Mesothelial cell of epicardium (in vitro differentiated cells): Measurements from ENCODE around the gene GLYAT. TPM values are rescaled to one million over a fixed set of nuclear protein-coding genes. Genes with fewer than 3 reads are reported as not detected.

Experiments used
- DNase-seq, 2 experiments: peaks; one replicate each; pipeline ENCODE4 v3.0.0; 2021; ENCODE audit warnings: low spot score in 2 of 2; ENCODE audit not compliant: unreplicated experiment in 2 of 2
- H3K27ac Mint-ChIP-seq: 2 replicates; pipeline ENCODE4 v1.8.0; 2021; ENCODE audit warnings: mixed read lengths
- H3K27me3 Mint-ChIP-seq: 2 replicates; pipeline ENCODE4 v1.8.0; 2021; ENCODE audit warnings: low read depth, mixed read lengths
- H3K36me3 Mint-ChIP-seq: 2 replicates; pipeline ENCODE4 v1.8.0; 2021; ENCODE audit warnings: mixed read lengths
- H3K4me1 Mint-ChIP-seq: 2 replicates; pipeline ENCODE4 v1.8.0; 2021; ENCODE audit warnings: mixed read lengths
- H3K4me3 Mint-ChIP-seq: 2 replicates; pipeline ENCODE4 v1.8.0; 2021; ENCODE audit warnings: mild to moderate bottlenecking, moderate library complexity, mixed read lengths
- H3K9me3 Mint-ChIP-seq: 2 replicates; pipeline ENCODE4 v1.8.0; 2021; ENCODE audit warnings: mixed read lengths
- total RNA-seq: library from RNA; stranded (reverse); gene quantifications from 3 replicates; pipeline ENCODE4 v1.2.1, GENCODE V29; 2021
- TF ChIP-seq, protein P1 (sequence below): fragments of 200-600 bp; sonication (generic); IDR thresholded peaks from one replicate; pipeline ENCODE4 v1.5.0; 2021; ENCODE audit warnings: antibody characterized with exemption; ENCODE audit not compliant: unreplicated experiment

Gene GLYAT
- total RNA-seq, 1 donor from 2014 or later, result not detected

DNA sequence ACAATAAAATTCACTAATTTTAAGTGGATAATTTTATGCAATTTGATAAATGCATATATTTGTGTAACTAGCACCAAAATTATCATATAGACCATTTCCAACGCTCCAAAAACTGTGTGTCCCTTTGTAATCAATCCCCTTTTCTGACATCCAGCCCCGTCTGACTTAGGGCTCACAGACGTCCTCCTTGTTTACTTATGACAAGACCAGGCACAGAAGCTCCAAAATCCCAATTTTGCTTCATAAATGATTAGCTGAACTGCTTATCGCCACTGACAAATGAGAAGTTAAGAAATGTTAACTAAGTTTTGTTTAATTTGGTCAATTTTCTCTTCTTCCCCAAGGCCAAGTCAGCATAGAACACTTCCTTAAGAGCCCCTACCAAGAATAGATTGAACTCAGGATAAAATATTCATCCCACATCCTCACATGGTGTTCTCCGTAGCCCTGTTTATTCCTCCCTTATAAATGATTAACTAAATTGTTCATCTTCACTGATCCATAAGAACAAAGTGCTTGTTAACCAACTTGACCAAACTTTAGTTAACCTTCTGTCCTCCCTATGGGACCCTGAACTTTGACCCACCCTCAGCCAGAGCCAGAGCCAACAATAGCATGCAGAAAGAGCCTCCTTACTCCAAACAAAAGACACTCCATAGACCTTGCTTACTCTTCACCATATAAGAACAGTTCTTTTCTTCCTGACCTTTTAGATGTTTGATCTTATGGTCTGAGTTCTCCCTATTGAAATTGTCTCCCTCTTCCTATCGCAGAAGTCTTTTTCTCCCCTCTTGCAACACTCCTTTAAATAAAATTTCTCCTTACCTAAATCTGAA lies 30.8 kb upstream of the GLYAT start:
- no peak overlapping the region for H3K4me3 Mint-ChIP-seq
- DNase-seq, result no peak
- peaks cover 71% of the 10 kb centered on the region for H3K9me3 Mint-ChIP-seq
- no peak overlapping the region for H3K27ac Mint-ChIP-seq
- TF ChIP-seq, protein P1, sequence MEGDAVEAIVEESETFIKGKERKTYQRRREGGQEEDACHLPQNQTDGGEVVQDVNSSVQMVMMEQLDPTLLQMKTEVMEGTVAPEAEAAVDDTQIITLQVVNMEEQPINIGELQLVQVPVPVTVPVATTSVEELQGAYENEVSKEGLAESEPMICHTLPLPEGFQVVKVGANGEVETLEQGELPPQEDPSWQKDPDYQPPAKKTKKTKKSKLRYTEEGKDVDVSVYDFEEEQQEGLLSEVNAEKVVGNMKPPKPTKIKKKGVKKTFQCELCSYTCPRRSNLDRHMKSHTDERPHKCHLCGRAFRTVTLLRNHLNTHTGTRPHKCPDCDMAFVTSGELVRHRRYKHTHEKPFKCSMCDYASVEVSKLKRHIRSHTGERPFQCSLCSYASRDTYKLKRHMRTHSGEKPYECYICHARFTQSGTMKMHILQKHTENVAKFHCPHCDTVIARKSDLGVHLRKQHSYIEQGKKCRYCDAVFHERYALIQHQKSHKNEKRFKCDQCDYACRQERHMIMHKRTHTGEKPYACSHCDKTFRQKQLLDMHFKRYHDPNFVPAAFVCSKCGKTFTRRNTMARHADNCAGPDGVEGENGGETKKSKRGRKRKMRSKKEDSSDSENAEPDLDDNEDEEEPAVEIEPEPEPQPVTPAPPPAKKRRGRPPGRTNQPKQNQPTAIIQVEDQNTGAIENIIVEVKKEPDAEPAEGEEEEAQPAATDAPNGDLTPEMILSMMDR, result no peak
- no peaks in the 10 kb centered on the region for H3K27me3 Mint-ChIP-seq
- H3K4me1 Mint-ChIP-seq, result no peaks in the 10 kb centered on the region
- H3K36me3 Mint-ChIP-seq, result no peaks in the 10 kb centered on the region

DNA sequence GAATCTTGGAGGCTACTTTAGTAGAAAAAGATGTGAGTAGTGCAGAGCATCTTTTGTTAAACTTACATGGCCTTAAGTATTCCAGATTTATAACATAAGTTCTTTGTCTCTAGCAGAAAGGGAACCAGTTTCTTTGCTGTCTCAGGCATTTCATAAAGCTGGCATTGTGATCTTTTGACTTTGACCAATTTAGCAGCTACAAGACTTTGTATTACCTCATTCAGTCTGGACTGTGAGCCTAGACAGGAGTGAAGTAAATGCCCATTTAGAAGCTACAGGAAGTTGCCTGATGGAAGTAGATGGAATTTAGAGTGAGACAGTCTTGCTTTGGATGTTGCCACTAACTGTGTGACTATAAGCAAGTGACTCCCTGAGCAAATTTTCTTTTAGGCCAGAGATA lies 25.7 kb upstream of the GLYAT start:
- no peaks in the 10 kb centered on the region for H3K36me3 Mint-ChIP-seq
- TF ChIP-seq, protein P1, result no peak

DNA sequence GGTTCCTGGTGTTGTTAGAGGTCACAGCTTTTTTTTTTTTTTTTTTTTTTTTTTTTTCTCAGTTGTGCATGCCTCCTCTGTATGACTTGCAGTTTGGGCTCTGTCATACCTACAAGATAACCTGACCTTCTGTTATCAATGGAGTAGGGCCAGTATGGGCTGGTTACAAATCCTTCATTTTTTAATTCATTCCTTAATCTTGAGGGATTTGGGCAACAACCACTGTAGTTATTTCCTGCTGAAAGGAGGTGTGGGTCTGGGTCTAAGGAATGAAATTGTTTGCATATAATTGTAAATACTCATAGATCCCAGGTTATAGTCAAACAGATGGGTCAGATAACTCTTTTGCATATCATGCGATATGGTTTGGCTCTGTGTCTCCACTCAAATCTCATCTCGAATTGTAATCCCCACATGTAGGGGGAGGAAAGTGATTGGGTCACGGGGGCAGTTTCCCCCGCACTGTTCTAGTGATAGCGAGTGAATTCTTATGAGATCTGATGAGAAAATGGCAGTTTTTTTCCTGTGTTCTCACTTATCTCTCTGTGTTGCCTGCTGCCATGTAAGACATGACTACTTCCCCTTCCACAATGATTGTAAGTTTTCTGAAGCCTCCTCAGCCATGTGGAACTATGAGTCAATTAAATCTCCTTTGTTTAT lies 14.1 kb upstream of the GLYAT start:
- Mint-ChIP-seq H3K27me3 (no peaks in the 10 kb centered on the region), H3K4me3 (no peak overlapping the region), H3K4me1 (no peaks in the 10 kb centered on the region), H3K27ac (no peak overlapping the region), H3K36me3 (no peaks in the 10 kb centered on the region), H3K9me3 (peaks cover 79% of the 10 kb centered on the region)
- TF ChIP-seq, protein P1, result no peak
- DNase-seq, result no peak

More for the DNA sequence above, 25.7 kb upstream of the GLYAT start:
- no peak overlapping the region for H3K27ac Mint-ChIP-seq
- no peaks in the 10 kb centered on the region for H3K4me1 Mint-ChIP-seq
- DNase-seq, result no peak
- no peak overlapping the region for H3K4me3 Mint-ChIP-seq
- H3K9me3 Mint-ChIP-seq, result peaks cover 67% of the 10 kb centered on the region
- H3K27me3 Mint-ChIP-seq, result no peaks in the 10 kb centered on the region

DNA sequence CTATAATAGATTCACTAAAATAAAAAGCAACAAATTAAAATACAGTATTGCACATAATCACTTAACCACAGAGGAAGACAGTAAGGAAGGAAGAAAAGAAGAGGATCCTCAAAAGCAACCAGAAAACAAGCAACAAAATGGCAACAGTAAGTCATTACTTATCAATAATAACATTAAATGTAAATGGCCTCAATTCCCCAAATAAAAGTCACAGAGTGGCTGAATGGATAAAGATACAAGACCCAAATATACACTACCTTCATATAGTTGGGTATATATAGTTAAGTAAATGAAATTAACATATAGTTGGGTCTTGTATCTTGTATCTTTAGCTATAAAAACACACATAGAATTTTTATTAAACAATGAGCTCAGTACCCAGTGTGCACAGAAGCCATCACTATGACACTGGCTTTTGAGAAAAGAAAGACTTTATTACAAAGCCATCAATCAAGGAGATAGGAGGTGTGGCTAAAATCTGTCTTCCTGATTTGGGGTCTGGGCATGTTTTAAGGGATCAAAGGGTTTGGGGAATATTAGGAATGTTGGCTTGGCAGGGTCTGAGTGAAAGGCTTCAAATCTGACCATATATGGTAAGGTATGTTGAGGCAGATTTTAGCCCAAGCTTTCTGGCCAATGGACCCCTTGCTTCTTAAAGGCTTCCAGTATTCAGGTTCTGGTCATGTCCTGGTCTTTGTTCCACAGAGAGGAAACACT lies 13.4 kb upstream of the GLYAT start:
- Mint-ChIP-seq H3K4me1 (no peaks in the 10 kb centered on the region), H3K36me3 (no peaks in the 10 kb centered on the region), H3K27me3 (no peaks in the 10 kb centered on the region), H3K9me3 (peaks cover 80% of the 10 kb centered on the region), H3K4me3 (no peak overlapping the region), H3K27ac (no peak overlapping the region)
- TF ChIP-seq, protein P1, result no peak
- DNase-seq, result no peak

DNA sequence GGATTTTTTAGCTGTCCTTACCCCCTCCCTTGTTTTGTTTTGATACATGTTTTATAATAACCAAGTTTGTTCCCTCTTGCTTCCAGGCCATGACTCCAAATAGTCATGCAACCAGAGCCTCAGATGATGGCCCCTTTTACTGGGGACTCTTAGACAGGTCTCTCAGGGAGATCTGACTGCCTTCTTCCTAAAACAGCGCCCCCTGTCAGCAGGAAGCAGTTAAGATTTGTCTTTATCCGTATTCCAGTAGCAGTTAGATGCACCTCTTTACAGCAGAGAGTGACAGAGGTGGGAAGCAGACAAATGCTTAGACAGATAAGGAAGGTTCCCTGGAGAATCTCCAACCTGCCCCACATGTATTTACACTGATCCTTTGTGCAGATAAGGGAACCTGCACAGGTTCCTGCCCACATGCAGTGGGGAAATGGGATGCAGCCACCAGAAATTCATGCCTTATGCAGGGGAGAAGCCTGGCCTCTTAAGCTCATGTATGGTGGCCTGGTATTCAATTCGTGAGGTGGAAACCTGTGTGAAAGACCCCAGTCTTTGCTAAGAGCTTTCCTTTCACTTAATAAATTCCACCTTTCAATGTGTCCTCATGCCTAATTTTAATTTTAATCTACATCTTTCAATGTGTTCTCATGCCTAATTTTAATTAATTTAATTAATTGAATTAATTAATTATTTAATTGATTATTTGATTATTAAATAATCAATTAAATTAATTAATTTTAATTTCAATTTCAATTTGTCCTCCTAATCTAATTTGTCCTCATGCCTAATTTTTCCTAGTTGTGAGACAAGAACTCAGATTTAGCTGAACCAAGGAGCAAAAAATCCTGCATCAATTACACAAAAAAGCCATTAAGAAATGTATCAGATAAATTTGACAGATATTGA lies 11.5 kb upstream of the GLYAT start:
- no peak overlapping the region for H3K27ac Mint-ChIP-seq
- TF ChIP-seq, protein P1, result peak; percentile 22
- no peak for DNase-seq
- H3K36me3 Mint-ChIP-seq, result no peaks in the 10 kb centered on the region
- peaks cover 84% of the 10 kb centered on the region for H3K9me3 Mint-ChIP-seq
- H3K27me3 Mint-ChIP-seq, result no peaks in the 10 kb centered on the region
- H3K4me3 Mint-ChIP-seq, result no peak overlapping the region
- H3K4me1 Mint-ChIP-seq, result no peaks in the 10 kb centered on the region
